Fibroblast of lung (primary cell): ENCODE measurements around the gene TMED3.

ENCODE experiments used
- EZH2 ChIP-seq: IDR thresholded peaks from 2 replicates; pipeline ENCODE4 v1.5.1; 2012; ENCODE audit warnings: low read length, control low read depth, mild to moderate bottlenecking; ENCODE audit errors: missing control alignments
- TF ChIP-seq, protein P1 (sequence below), 2 donors: IDR thresholded peaks in 1 of 2; conservative IDR thresholded peaks in 1 of 2; 1 replicate in 1 of 2; 2 replicates in 1 of 2; pipeline ENCODE4 v1.5.1; 2011 to 2012; ENCODE audit warnings: low read length in 2 of 2, control low read depth in 1 of 2, inconsistent platforms in 1 of 2, low read depth in 1 of 2, mild to moderate bottlenecking in 1 of 2

DNA sequence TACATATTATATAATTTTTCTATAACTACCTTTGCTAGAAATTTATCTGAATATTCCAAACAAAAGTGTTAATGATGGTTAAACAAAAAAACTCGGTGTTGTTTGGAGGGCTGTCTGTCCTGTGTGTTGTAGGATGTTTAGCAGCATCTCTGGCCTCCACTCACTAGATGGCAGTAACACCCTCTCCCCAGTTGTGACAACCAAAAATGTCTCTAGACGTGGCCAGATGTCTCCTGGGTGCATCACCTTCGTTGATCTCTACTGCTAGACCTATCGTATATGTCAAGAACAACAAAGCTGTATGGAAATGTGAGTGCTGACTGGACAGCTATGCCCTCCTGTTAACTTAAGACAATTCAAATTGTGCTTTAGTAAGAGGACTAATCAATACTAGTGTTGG is 14.3 kb upstream of the TMED3 start:
- TF ChIP-seq, protein P1, sequence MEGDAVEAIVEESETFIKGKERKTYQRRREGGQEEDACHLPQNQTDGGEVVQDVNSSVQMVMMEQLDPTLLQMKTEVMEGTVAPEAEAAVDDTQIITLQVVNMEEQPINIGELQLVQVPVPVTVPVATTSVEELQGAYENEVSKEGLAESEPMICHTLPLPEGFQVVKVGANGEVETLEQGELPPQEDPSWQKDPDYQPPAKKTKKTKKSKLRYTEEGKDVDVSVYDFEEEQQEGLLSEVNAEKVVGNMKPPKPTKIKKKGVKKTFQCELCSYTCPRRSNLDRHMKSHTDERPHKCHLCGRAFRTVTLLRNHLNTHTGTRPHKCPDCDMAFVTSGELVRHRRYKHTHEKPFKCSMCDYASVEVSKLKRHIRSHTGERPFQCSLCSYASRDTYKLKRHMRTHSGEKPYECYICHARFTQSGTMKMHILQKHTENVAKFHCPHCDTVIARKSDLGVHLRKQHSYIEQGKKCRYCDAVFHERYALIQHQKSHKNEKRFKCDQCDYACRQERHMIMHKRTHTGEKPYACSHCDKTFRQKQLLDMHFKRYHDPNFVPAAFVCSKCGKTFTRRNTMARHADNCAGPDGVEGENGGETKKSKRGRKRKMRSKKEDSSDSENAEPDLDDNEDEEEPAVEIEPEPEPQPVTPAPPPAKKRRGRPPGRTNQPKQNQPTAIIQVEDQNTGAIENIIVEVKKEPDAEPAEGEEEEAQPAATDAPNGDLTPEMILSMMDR (conservative IDR thresholded peaks at IDR 0.05 in 1 of 2, IDR thresholded peaks at IDR 0.05 in 1 of 2; ENCODE audit: low read depth in 1 of 2, low read length in 2 of 2), result no peak
- TF ChIP-seq EZH2, result no peak
